Mucosa of stomach (tissue), 1 donor: ENCODE measurements around the gene GRK5.
A peak's percentile ranks its signal among the peaks of the same experiment; 100 is the strongest.
"Not testable (repeated sequence)": the region's sequence is repeated elsewhere in the genome, so short reads cannot be mapped to it uniquely, and the experiment has no call there.

Experiments used
- H3K27me3 ChIP-seq: one replicate; pipeline ENCODE4 v1.7.0; 2013; ENCODE audit warnings: mild to moderate bottlenecking, low read length; ENCODE audit not compliant: control insufficient read depth, insufficient read depth
- H3K36me3 ChIP-seq: one replicate; pipeline ENCODE4 v1.7.0; 2013; ENCODE audit warnings: low read length; ENCODE audit not compliant: control insufficient read depth, insufficient read depth
- H3K4me1 ChIP-seq: one replicate; pipeline ENCODE4 v1.7.0; 2013; ENCODE audit warnings: mild to moderate bottlenecking, low read length; ENCODE audit not compliant: control insufficient read depth, insufficient read depth
- H3K4me3 ChIP-seq: one replicate; pipeline ENCODE4 v1.7.0; 2013; ENCODE audit warnings: low read length
- H3K9ac ChIP-seq: one replicate; pipeline ENCODE4 v1.7.0; 2013; ENCODE audit warnings: mild to moderate bottlenecking, low read length, moderate library complexity
- H3K9me3 ChIP-seq: one replicate; pipeline ENCODE4 v1.7.0; 2013; ENCODE audit warnings: mild to moderate bottlenecking, low read length, moderate library complexity; ENCODE audit not compliant: control insufficient read depth
- donor health status: Pancreatic carcinoma.

The GRK5 gene

GRCh38 chr10:119273413-119273812 lies 66.0 kb downstream of the GRK5 start:
- no peak overlapping the region for H3K4me3 ChIP-seq
- H3K9me3 ChIP-seq: no peaks in the 10 kb centered on the region
- no peaks in the 10 kb centered on the region for H3K27me3 ChIP-seq
- no peak overlapping the region for H3K9ac ChIP-seq
- H3K36me3 ChIP-seq: no peaks in the 10 kb centered on the region
- H3K4me1 ChIP-seq: peaks cover 74% of the 10 kb centered on the region

GRCh38 chr10:119274519-119275045 lies 67.2 kb downstream of the GRK5 start:
- no peaks in the 10 kb centered on the region for H3K9me3 ChIP-seq
- H3K9ac ChIP-seq: no peak overlapping the region
- peaks cover 62% of the 10 kb centered on the region for H3K4me1 ChIP-seq
- no peak overlapping the region for H3K4me3 ChIP-seq
- no peaks in the 10 kb centered on the region for H3K27me3 ChIP-seq
- H3K36me3 ChIP-seq: no peaks in the 10 kb centered on the region

GRCh38 chr10:119275085-119275484 lies 67.7 kb downstream of the GRK5 start:
- H3K27me3 ChIP-seq: no peaks in the 10 kb centered on the region
- no peak overlapping the region for H3K9ac ChIP-seq

GRCh38 chr10:119276194-119276593 lies 68.8 kb downstream of the GRK5 start:
- peaks cover 56% of the 10 kb centered on the region for H3K4me1 ChIP-seq
- H3K36me3 ChIP-seq, H3K9me3 ChIP-seq, H3K9ac ChIP-seq, H3K4me3 ChIP-seq, H3K27me3 ChIP-seq: not testable (repeated sequence)

More at GRCh38 chr10:119275085-119275484, 67.7 kb downstream of the GRK5 start:
- Histone ChIP-seq H3K36me3 (no peaks in the 10 kb centered on the region), H3K4me1 (peaks cover 57% of the 10 kb centered on the region), H3K9me3 (no peaks in the 10 kb centered on the region), H3K4me3 (no peak overlapping the region)

GRCh38 chr10:119278126-119278709 lies 70.8 kb downstream of the GRK5 start:
- no peaks in the 10 kb centered on the region for H3K27me3 ChIP-seq
- no peak overlapping the region for H3K4me3 ChIP-seq
- no peaks in the 10 kb centered on the region for H3K9me3 ChIP-seq
- H3K36me3 ChIP-seq: no peaks in the 10 kb centered on the region
- H3K9ac ChIP-seq: no peak overlapping the region
- peaks cover 50% of the 10 kb centered on the region for H3K4me1 ChIP-seq

GRCh38 chr10:119279441-119279840 lies 72.1 kb downstream of the GRK5 start:
- no peak overlapping the region for H3K4me3 ChIP-seq
- no peaks in the 10 kb centered on the region for H3K9me3 ChIP-seq
- H3K27me3 ChIP-seq: no peaks in the 10 kb centered on the region
- no peaks in the 10 kb centered on the region for H3K36me3 ChIP-seq
- H3K4me1 ChIP-seq: peaks cover 45% of the 10 kb centered on the region
- no peak overlapping the region for H3K9ac ChIP-seq

- Histone ChIP-seq H3K4me3 (no peak overlapping the region), H3K9me3 (no peaks in the 10 kb centered on the region), H3K4me1 (peaks cover 51% of the 10 kb centered on the region), H3K9ac (no peak overlapping the region), H3K27me3 (no peaks in the 10 kb centered on the region), H3K36me3 (no peaks in the 10 kb centered on the region)
Observed at GRCh38 chr10:119281581-119282071, 74.3 kb downstream of the GRK5 start.

GRCh38 chr10:119282446-119282845 lies 75.1 kb downstream of the GRK5 start:
- Histone ChIP-seq H3K9me3 (no peaks in the 10 kb centered on the region), H3K36me3 (no peaks in the 10 kb centered on the region), H3K9ac (no peak overlapping the region), H3K4me3 (no peak overlapping the region), H3K4me1 (peaks cover 58% of the 10 kb centered on the region), H3K27me3 (no peaks in the 10 kb centered on the region)

- Histone ChIP-seq H3K9ac (no peak overlapping the region), H3K36me3 (no peaks in the 10 kb centered on the region), H3K27me3 (no peaks in the 10 kb centered on the region), H3K4me3 (no peak overlapping the region), H3K4me1 (peaks cover 67% of the 10 kb centered on the region), H3K9me3 (no peaks in the 10 kb centered on the region)
Observed at GRCh38 chr10:119283387-119283786, 76.0 kb downstream of the GRK5 start.

GRCh38 chr10:119283818-119284217 lies 76.4 kb downstream of the GRK5 start:
- H3K27me3 ChIP-seq: no peaks in the 10 kb centered on the region
- H3K4me1 ChIP-seq: peaks cover 72% of the 10 kb centered on the region
- H3K9me3 ChIP-seq: no peaks in the 10 kb centered on the region
- H3K36me3 ChIP-seq: no peaks in the 10 kb centered on the region
- H3K4me3 ChIP-seq: no peak overlapping the region
- no peak overlapping the region for H3K9ac ChIP-seq

- H3K9me3 ChIP-seq: no peaks in the 10 kb centered on the region
- no peaks in the 10 kb centered on the region for H3K27me3 ChIP-seq
- no peak overlapping the region for H3K4me3 ChIP-seq
- H3K9ac ChIP-seq: no peak overlapping the region
- H3K4me1 ChIP-seq: peaks cover 80% of the 10 kb centered on the region
- H3K36me3 ChIP-seq: no peaks in the 10 kb centered on the region
Observed at GRCh38 chr10:119284679-119285096, 77.3 kb downstream of the GRK5 start.

GRCh38 chr10:119285495-119286267 lies 78.3 kb downstream of the GRK5 start:
- H3K9me3 ChIP-seq: no peaks in the 10 kb centered on the region
- H3K9ac ChIP-seq: peak overlapping the region; percentile 49
- H3K27me3 ChIP-seq: no peaks in the 10 kb centered on the region
- peak overlapping the region; percentile 33 for H3K4me3 ChIP-seq
- peaks cover 87% of the 10 kb centered on the region for H3K4me1 ChIP-seq
- H3K36me3 ChIP-seq: no peaks in the 10 kb centered on the region
